AG10803 (cell line): ENCODE measurements around the gene EMP1.

Experiments used
- DNase-seq: peaks from one replicate; pipeline ENCODE4 v3.0.0; 2010; ENCODE audit warnings: low read depth
- H3K4me3 ChIP-seq: 2 replicates; pipeline ENCODE4 v1.5.1; 2011; ENCODE audit warnings: mild to moderate bottlenecking, low read length, control low read depth
- CTCF ChIP-seq: conservative IDR thresholded peaks from 2 replicates; pipeline ENCODE4 v1.5.1; 2011; ENCODE audit warnings: mild to moderate bottlenecking, low read length, control low read depth, inconsistent platforms

The EMP1 gene

GRCh38 chr12:13230500-13230899 lies 34.0 kb downstream of the EMP1 start:
- no peak overlapping the region for H3K4me3 ChIP-seq

DNA sequence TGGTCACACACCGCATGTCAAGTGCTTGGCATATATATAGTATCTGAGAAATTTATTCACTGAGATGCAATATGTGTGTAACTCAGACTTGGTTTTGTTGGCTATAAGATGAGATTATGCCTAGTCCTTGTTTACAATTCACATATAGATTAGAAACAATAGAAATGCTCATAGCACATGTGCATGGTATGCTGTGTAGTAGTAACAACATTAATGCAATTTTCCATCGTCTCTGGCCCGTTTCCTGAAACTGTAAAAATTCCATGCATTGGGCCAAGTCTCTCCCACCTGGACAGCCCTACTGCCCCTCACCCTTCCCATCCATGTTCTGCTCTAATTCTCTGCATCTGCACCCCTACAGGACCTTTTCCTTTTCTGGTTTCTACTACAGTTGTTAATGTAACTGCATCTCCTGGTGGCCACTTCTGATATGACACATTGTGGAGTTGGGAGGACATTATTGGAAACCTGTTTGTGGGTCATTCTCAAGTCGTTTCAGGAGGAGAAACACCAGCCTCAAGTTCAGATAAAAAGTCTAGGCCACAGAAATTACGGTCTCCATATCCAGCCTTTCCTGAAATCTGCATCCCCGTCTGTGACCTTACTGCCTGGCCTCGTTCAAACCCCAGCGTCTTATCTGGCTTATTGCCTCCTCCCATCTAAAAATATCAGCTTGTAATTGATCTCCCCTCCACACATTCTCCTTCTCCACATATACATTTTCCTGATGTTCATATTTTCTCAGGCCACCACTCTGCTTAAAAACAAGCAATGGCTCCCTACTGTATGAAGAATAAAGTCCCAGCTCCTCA lies 37.5 kb downstream of the EMP1 start:
- H3K4me3 ChIP-seq = no peak overlapping the region
- peak; percentile 66 for DNase-seq
- peak; percentile 98 for TF ChIP-seq CTCF

More at GRCh38 chr12:13230500-13230899, 34.0 kb downstream of the EMP1 start:
- DNase-seq = peak; percentile 80
- TF ChIP-seq CTCF = no peak

DNA sequence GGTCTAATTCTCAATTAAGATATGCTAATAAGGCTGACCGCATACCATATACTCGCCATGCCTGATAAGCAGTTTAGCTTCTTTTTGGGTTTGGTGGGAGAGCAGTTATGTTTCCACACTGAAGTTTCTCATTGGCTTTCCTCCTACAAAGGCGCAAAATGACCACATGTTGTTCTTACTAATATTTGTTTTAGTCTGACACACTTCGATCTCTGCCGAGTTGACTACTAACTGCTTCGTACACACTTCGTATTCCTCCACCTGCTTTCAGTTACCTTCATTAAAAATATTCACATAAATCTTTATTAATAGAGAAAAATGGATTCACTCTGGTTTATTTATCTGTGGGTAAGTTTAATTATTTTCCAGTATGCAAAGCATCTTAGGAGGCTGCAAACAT lies 41.7 kb downstream of the EMP1 start:
- DNase-seq = no peak
- no peak for TF ChIP-seq CTCF
- no peak overlapping the region for H3K4me3 ChIP-seq

DNA sequence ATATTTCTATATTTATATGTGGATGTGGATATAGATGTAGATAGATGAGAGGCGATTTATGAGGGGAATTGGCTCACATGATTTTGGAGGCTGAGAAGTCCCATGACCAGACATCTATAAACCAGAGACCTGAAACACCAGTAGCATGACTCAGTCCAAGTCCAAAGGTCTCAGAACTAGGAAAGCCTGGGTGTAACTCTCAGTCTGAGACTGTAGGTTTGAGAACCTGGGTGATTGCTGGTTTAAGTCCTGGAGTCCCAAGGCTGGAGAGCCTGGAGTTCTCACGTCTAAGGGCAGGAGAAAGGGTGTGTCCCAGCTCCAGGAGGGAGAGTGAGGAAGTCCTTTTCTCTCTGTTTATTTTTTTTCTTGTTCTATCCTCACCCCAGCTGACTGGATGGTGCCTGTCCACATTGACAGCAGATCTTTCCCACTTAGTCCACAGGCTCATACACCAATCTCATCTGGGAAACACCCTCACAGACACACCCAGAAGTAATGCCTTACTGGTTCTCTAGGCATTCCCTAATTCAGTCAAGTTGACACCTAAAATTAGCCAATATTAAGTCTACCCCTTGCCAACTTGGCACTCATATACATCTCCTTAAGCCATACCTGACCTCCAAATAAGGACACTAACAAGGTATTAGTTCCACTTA lies 45.4 kb downstream of the EMP1 start:
- TF ChIP-seq CTCF = no peak
- no peak for DNase-seq
- no peak overlapping the region for H3K4me3 ChIP-seq

DNA sequence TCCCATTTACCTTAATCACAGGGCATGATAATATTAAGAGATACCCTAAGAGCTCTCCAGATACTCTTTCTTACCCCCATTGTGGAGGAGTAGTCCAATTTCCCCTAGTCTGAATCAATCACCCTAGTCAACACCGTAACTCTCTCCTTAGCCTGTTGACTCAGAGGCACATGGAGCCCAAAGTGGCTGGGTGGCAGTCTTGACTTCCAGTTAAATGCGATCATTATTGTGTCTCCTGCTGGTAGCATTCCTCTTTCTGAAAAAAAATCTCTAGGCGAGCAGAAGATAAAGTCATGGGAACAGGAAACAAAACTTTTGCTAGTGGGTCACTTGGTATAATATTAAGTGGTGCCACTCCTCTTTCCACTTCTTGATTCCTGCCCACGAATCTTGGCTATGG lies 46.4 kb downstream of the EMP1 start:
- no peak for TF ChIP-seq CTCF
- H3K4me3 ChIP-seq = no peak overlapping the region
- DNase-seq = no peak

DNA sequence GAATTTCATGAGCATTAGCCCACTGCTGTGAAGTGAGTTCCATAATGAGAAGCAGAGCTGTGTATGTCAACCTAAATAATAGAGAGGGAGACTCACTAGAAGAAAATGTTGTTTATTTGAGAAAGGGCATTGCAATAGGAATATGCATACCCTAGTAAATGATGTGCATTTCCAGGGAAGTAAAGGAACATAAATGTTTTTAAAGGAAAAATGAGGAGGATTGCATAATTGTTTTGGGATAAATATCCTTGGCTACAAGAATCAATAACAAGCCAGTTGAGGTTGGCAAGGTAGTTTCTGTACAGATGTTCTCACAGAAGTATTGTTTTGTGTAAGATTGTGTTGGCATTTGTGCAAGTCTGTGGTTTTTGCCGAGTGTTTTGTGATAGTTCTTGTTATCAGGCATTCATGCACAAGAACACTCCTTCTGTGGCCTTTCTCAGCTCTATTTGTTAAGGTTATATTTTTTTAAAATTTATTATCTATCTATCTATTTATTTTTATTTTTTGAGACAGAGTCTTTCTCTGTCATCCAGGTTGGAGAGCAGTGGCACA lies 47.1 kb downstream of the EMP1 start:
- H3K4me3 ChIP-seq = no peak overlapping the region
- peak; percentile 64 for DNase-seq
- TF ChIP-seq CTCF = no peak

GRCh38 chr12:13247596-13247995 lies 51.1 kb downstream of the EMP1 start:
- TF ChIP-seq CTCF = no peak

More at GRCh38 chr12:13247596-13247995, 51.1 kb downstream of the EMP1 start:
- H3K4me3 ChIP-seq = no peak overlapping the region
- no peak for DNase-seq
